GM18868 (cell line): ENCODE data around the gene OR2T11.
"Not testable (repeated sequence)": the region's sequence is repeated elsewhere in the genome, so short reads cannot be mapped to it uniquely, and the experiment has no call there.

Experiments used
- ATAC-seq: cut with Tn5 transposase; IDR thresholded peaks from one replicate; pipeline ENCODE4 v1.9.1; 2021; ENCODE audit warnings: mild to moderate bottlenecking, moderate library complexity; ENCODE audit not compliant: unreplicated experiment

OR2T11 gene, protein sequence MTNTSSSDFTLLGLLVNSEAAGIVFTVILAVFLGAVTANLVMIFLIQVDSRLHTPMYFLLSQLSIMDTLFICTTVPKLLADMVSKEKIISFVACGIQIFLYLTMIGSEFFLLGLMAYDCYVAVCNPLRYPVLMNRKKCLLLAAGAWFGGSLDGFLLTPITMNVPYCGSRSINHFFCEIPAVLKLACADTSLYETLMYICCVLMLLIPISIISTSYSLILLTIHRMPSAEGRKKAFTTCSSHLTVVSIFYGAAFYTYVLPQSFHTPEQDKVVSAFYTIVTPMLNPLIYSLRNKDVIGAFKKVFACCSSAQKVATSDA

DNA sequence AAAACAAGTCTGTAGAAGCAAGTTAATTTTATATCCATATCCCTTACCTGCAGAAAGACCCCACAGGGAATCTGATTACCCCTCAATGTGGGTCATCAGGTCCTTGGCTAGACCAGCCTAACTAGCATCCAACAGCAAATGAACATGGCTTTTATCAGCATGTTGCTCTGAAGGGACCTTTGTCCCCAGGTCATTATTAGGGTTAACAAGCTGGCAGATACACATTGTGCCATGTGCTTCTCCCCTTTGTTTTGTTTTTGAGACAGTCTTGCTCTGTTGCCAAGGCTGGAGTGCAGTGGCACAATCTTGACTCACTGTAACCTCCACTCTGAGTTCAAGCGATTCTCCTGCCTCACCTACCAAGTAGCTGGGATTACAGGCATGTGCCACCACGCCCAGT is at the start of gene OR2T11:
Gene OR2T11 (minus strand): TSS at position 101 of the 400 bp plus-strand sequence. CDS start 7,963 bp downstream, outside the sequence.
- ATAC-seq: not testable (repeated sequence)

DNA sequence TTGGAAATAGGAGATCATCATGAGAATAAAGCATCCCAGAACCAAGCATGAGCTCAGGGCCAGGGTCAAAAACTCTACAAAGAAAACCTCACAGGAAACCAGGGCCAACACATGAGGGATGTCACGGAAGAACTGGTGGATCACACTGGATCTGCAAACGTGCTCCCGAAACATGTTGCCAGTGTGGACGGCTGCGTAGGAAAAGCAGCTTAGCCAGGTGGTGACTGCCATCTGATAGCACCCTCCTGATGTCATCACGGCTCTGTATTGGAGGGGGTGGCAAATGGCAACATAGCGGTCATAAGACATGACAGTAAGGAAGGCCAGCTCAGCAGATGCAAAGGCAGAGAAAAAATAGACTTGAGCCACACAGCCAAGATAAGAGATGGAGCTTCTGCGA is 46.8 kb upstream of the OR2T11 start:
- no peak for ATAC-seq

DNA sequence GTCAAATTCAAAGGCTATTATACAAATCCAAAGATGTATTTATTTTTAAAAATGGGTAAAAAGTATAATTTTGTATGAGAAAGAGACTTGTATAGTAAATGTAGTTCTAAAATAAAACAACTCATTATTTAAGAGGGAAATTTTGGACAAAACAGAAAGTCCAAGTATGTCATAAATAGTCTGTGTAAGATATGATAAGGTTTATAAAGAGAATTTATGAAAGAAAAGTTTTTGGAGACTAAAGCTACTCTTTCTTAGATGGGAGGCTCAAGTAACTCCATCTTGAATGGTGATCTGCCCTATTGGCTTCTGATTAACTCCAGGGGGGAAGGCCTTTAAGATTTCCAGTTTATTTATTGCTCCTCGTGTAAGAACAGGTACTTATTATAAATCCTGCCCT is 35.1 kb upstream of the OR2T11 start:
- no peak for ATAC-seq

DNA sequence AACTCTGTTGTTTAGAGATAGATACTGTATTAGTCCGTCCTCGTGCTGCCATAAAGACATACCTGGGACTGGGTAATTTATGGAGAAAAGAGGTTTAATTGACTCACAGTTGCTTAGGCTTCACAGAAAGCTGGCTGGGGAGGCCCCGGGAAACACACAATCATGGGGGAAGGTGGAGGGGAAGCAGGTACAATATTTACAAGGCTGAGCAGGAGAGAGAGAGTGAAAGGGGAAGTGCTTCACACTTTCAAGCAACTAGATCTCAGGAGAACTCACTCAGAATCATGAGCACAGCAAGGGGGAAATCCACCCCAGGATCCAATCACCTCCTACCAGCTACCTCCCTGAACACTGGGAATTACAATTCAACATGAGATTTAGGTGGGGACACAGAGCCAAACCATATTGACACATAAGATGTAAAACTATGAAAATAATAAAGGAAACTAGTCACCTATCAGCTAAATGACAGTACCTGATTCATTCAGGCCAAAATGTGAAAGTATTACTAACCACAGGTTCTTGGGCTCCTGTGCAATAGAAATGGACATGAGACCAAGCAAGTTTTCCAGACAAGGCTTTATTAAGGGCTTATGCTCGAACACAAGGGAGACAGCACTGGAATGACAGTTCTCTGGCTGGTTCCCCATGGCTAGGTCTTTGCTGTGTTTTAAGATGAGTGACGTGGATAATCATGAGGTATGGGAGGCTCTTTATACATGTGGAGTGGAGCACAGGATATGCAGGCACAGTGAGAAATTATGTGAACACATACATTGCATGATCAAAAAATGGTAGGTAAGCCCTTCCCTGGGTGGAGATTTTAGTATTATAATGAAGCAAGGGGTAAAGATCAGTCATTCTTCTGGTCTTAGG is 28.8 kb upstream of the OR2T11 start:
- peak; percentile 97 for ATAC-seq

DNA sequence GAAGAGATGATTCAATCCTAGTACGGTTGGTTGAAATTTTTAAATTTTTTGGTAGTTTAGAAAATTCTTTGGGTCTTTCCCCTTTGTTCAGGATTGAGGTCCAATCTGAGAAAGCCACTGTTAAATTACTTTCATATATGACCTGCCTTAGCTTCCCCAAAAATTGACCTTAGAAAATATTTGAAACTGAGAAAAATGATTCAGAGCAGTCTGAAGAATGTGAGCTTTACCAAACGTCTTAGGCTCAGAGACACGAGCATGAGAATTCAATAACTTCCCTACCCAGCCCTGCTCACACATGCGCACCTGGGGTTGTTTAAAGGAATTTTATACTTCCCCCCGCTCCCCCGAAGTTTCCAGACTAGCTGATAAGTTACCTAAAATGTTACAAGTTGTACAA is 21.9 kb upstream of the OR2T11 start:
- peak; percentile 63 for ATAC-seq

DNA sequence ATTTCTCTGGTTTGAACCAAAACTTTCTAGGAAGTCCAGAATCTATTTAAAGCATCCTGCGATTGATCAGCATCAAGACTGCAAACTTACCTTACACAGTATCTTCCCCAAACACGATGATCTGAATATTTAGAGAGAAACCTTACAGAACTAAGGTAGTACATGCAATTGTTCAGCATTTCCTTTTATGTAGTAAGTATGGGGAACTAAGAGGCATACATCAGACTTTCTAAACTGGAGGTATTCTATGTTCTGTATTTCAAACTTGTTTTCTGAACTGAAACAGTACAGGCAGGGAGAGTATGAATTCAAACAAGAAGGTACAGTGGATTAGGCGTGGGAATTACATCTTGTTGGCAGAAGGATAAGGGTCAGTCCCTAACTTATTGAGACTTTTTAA is 20.5 kb upstream of the OR2T11 start, which contains the start of gene OR2T27:
Gene OR2T27 (minus strand): TSS at position 175 of the 400 bp plus-strand sequence. CDS start 4,644 bp downstream, outside the sequence.
- peak; percentile 57 for ATAC-seq

DNA sequence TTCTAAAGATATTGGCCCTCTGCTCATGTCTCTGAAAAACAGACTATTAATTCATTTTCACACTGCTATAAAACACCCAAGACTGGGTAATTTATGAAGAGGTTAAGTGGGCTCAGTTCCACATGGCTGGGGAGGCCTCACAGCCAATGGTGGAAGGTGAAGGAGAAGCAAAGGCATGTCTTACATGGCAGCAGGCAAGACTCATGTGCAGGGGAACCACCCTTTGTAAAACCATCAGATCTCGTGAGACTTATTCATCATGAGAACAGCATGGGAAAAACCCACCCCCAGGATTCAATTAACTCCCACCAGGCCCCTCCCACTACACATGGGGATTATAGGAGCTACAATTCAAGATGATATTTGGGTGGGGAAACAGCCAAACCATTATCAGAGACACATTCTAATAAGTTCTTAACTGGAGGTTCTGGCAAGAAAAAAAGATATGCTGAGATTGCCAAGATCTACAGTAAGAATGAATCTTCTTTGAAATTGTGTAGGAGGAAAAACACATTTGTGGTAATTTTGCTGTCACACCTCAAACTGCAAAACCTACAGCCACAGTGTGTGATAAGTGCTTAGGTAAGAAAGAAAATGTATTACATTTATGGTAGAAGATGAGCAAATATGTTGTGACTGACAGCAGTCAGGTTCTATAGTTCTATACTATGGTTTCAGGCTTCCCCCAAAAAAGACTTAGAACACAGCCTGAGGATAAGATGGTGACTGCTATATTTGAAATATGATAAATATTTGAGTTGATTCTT is 14.1 kb upstream of the OR2T11 start:
- ATAC-seq: not testable (repeated sequence)

DNA sequence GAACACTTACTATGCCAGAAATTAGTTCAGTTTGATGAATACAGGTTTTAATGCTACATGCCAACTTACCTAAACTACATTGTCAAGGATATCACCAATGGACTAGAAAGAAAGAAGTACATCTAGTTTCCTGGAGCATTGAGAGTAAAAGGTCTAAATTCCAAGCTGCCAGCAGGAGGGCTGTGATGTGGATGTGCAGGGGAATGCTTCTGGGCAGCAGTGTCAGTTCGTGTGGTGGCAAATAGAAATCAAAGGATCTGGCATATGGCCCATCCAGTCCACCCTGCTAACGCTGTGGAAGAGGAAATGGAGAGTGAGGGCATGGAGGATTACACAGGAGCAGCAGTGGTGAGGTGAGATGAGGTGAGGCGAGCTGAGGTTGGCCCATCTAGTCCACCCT is 10.3 kb upstream of the OR2T11 start, which contains the start of gene OR2T35:
Gene OR2T35 (minus strand): TSS at position 101 of the 400 bp plus-strand sequence. CDS start 6,020 bp downstream, outside the sequence.
- not testable (repeated sequence) for ATAC-seq

DNA sequence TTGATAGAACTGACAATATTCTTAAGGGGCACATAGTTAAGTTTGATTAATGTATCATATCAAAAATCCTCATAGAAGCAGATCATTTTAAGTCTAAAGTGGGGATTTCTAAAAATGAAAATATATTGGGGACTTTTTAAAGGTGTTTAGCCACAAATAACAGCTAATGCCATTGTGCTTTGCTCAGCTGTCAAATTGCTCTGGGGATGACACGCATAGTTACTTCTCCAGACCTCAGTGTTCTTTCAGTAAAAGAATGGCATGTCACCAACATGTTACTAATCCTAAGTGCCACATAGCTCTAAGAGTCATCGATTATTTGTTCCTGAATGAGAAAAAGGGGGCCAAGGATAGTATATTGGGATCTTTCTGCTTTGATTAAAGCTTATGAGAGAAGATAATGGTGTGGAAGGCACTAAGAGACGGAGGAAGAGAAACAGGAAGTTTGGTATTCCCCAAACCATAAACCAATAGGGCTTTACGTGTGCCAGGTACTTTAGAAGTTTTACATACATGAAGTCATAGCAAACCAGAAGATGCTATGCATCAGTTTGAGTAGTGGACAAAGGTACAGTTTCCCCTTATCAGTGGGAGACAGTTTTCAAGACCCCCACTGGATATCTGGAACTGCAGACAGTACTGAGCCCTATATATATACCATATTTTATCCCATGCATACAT is 8.2 kb upstream of the OR2T11 start:
- ATAC-seq: peak; percentile 75

DNA sequence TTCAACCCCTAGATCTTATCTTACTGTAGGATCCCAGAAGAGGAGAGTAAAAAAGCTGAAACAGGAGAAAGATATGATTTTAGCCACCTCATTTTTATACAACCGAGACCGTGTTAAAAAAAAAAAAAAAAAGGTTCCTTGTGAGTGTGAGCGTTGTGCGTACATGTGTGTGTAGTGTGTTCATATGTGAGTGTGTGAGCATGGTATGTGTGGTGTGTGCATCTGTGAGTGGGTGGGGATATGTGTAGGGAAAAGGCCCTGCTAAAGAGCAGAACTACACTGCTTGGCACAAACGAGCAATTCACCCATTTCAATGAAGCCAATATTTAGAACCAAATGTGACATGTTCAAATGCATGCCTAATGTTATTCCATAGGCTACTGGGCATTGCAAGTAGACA is 6.7 kb upstream of the OR2T11 start:
- ATAC-seq: peak; percentile 2

DNA sequence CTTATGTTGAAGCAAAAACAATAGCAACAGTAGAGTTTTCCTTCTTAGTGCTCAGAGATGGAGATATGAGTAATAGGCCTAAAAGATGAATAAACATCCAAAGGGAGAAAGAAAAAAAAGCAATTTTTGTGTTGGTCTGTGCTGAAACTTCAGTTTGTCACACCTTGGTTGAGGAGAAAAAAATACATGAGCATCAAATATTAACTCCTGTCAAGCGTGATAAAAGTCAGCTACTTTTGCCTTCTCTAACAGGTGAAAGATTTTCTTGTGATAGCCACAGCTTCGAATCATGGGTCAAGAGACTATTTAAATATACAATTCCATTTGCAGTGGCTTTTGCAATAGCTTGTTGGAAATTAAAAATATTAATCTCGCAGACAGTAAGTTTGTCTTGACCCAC is 6.0 kb upstream of the OR2T11 start:
- ATAC-seq: peak; percentile 40

DNA sequence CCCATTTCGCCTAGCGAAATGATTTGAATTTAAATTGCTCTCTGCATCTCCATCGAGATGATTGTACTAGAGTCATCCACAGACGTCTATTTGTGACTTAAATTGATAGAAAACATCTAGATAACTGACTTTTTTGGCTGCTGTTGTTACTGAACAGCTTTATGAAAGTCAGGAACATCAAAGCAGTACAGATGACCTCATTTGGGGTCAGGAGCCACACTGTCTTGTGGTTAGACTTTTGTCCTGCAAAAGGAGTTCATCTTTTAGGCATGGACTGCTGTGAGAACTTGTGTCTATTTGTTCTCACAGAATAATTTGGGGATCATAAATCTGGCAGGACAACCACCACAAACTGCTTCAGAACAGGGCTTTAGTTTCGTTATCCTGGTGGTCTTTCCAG is 4.8 kb upstream of the OR2T11 start:
- ATAC-seq: not testable (repeated sequence)

DNA sequence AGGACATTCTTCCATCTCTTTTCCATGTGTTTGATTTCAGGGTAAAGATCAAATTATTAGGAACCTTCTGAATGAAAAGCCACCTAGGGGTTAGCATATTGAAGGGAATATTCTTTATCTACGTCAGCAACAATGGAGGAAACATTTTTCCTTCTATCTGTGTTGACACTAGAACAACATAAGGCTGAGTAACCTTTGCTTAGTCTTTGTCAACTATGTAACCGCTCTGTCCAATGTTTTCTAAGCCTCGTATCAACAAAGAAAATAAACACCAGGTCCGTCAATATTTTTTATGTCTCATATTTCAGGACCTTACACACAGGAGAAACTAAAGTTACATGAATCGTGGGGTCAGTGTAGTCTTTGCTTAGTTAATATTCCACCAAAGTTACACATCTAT is 1.7 kb upstream of the OR2T11 start:
- ATAC-seq: not testable (repeated sequence)

DNA sequence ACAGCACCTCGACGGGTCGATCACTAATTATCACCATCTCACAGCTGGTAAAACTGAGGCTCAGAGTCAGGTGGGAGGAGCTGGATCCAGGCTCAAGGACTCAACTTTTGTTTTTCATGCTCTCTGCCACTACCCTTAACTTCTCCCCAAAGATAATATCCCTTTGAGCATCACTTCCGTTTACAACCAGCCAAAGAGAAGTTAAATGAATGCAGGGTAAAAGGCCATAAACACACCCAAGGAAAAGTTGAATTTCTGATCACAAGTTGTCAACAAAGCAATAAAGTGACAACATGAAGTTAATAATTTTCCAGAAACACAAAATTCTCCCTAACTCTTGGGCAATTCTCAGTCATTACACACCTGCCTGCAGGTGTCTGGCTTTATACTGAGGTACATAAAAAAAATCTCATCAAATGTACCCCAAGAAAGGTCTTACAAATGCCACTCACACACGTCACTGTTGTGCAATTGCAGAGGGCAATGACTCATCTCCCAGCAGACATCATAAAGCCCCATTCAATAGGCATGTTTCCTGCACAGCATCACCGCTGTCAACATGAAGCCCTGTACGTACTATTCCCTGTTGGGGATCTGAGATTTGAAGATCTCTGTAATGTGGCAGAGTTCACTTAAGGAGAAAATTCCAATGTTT is 3.4 kb downstream of the OR2T11 start:
- no peak for ATAC-seq

DNA sequence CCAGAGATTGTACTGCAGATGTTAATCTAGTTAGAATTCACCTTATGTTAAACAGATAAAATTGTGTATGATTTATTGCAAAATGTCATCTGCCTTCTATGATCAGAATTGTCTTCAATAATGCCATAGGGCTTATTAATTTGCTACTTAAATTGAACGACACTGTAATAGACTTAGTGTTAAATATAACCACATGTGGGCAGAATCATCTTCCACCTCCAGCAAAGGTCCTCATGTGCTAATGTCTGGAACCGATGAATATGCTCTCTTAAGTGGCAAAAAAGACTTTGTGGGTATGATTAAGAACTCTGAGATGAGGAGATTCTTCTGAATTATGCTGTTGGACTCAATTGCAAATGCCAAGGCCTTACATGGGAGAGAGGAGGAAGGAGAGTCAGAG is 4.3 kb downstream of the OR2T11 start:
- no peak for ATAC-seq

DNA sequence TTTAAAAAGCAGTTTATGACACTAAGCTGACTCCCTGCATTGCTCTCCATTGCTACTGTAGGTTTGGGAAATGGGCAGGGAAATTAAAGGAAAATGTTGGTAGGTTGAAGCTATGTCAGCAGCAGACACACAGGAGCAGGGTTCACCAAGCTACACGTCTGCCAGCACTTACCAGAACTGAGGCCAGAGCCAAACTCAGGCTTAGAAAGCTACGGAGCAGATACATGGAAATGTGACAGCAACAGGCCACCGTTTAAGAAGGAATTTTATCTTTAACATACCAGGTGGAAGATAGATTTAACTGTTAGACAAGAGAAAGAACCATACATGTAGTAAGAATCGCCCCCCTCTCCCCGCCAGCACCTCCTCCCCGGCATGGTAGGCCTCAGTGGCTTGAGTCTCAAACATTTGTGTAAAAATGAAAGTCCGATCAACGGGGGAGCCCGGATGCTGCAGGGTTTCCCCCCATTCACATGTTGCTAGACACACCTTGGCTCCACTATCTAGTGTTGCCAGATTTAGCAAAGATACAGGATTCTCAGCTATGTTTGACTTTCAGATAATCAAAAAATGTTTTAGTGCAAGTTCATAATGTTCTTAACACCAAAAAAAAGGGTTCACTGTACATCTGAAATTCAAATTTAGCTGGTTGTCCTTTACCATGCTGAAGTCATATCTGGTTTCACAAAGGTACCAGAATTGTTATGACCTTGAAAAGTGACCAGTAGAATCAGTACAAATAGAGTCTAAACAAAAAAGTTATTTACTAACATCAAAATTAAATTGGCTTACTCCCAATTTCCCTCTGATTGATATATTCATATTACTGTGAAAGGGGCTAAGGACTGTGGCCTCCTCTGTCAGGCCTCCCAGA is 6.7 kb downstream of the OR2T11 start:
- peak; percentile 99 for ATAC-seq

DNA sequence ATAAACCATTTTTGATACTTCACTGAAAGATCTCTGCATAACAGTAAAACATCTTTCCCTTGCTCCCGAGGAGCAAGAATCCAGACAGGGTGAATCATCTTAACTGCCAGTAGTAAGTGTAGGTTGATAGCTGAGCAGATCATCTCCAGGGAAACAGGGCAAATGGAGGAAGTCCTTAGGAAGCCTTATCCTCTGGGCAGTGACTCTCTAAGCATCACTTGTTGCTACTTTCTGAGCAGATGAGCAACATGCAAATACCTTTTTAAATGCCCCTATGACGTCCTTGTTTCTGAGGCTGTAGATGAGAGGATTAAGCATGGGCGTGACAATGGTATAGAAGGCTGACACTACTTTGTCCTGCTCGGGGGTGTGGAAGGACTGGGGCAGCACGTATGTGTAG is 8.9 kb downstream of the OR2T11 start:
- no peak for ATAC-seq

DNA sequence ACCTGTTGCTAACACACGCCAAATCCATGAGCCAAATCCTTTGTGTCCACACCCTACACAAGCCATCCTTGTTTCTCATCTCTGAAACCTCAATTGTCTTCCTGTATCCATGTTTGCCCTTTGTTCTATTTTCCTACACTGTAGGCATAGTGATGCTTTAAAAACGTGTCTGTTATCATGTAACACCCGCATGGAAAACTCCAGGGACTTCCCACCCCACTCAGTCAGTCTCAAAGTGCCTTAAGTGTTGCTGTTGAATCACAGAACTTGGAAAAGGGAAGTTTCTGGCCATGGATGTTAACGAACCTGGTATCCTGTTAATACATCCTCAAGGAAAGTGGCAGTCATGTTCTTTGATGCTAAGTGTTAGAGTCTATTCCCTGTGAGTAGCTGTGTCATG is 9.7 kb downstream of the OR2T11 start:
- ATAC-seq: no peak

DNA sequence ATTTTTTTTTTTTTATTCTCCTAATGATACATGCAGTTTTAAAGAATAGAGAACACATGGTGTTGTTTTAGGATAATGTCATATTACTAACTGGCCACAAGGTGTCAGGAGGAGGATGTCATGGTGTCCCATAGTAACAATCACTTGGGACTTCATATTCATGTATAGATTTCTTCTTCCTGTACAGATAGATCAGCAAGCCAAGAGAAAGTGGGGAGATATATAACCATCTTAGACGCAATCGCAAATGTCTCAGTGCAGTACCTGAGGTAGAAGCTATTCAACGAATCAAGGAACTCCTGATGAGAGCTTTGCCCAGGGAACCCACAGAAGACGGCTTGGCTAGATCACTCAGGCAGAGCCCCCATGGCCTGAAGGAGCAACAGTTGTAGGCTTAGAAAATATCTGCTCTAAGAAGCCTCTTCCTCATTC is 12.3 kb downstream of the OR2T11 start:
- peak; percentile 91 for ATAC-seq
